Small intestine (tissue), 16 donors: ENCODE measurements around the gene SIDT2. TPM values are rescaled to one million over a fixed set of nuclear protein-coding genes. Genes with fewer than 3 reads are reported as not detected.
"Not testable (repeated sequence)": the region's sequence is repeated elsewhere in the genome, so short reads cannot be mapped to it uniquely, and the experiment has no call there.

Experiments used
- DNase-seq, 2 donors: peaks; one replicate each; pipeline versions ENCODE4 v3.0.0 to v3.0.0-alpha.2; 2013
- FAIRE-seq: peaks from 2 replicates; lab custom pipeline; 2012; peaks lifted over from hg19 to GRCh38; lab: Jason Lieb, UNC
- H3K27ac ChIP-seq, 3 donors: one replicate each; pipeline ENCODE4 v1.5.1; 2013; ENCODE audit warnings: low read length in 2 of 3, mild to moderate bottlenecking in 2 of 3, control low read depth in 1 of 3, inconsistent platforms in 1 of 3, low read depth in 1 of 3, moderate library complexity in 1 of 3
- H3K27me3 ChIP-seq, 3 donors: one replicate each; pipeline ENCODE4 v1.6.1; 2013; ENCODE audit warnings: low read length in 3 of 3, inconsistent platforms in 1 of 3; ENCODE audit not compliant: control insufficient read depth in 3 of 3, insufficient read depth in 3 of 3
- H3K36me3 ChIP-seq, 3 donors: one replicate each; pipeline ENCODE4 v1.6.1; 2013; ENCODE audit warnings: low read length in 3 of 3, inconsistent platforms in 1 of 3, low read depth in 1 of 3, mild to moderate bottlenecking in 1 of 3, moderate library complexity in 1 of 3; ENCODE audit not compliant: control insufficient read depth in 3 of 3, insufficient read depth in 2 of 3
- H3K4me1 ChIP-seq, 3 donors: one replicate each; pipeline ENCODE4 v1.6.1; 2013; ENCODE audit warnings: low read length in 2 of 3, inconsistent platforms in 1 of 3, low read depth in 1 of 3, mild to moderate bottlenecking in 1 of 3, moderate library complexity in 1 of 3; ENCODE audit not compliant: control insufficient read depth in 3 of 3, insufficient read depth in 2 of 3
- H3K4me3 ChIP-seq, 3 donors: one replicate each; pipeline ENCODE4 v1.5.1; 2013; ENCODE audit warnings: low read length in 3 of 3, control low read depth in 1 of 3, inconsistent platforms in 1 of 3, low read depth in 1 of 3, mild to moderate bottlenecking in 1 of 3, moderate library complexity in 1 of 3
- H3K9me3 ChIP-seq, 2 donors: one replicate each; pipeline ENCODE4 v1.6.1; 2013; ENCODE audit warnings: low read depth in 1 of 2, low read length in 1 of 2; ENCODE audit not compliant: control insufficient read depth in 2 of 2, insufficient read depth in 1 of 2
- WGBS, 3 donors: extraction: QIAGEN DNeasy Blood & Tissue Kit; methylation state at CpG; one replicate each; pipeline ENCODE4 v1.1.7; 2013; 5-methylcytosine and 5-hydroxymethylcytosine counted together
- long read RNA-seq, 10 donors: transcript quantifications; one replicate each; lab custom pipeline, GENCODE V29; 2026
- polyA plus RNA-seq, 4 donors: library from polyadenylated mRNA; stranded (reverse) in 3 of 4; unstranded in 1 of 4; fragments of 200-250 nt in 3 of 4; fragments of 120-200 nt in 1 of 4; gene quantifications; one replicate each; pipeline versions ENCODE4 v1.2.1 to v1.2.3, GENCODE V29; 2013
- donor health status: healthy with polysubstance abuse.
- donor health status: control.
- donor health status: control.
- donor health status: Bipolar disorder and iron deficiency.
- donor health status: healthy.

SIDT2 gene
- 10 to 100 TPM; 27.6 to 96.6 (median 55.8) TPM for polyA plus RNA-seq
- long read RNA-seq, donor 1, full-length matches to known transcripts, result 6 of 32 reads
- long read RNA-seq, donor 1, partial matches to known transcripts, result 26 of 32 reads
- long read RNA-seq, donor 1, other reads (novel, unspliced or antisense), result 0 of 32 reads
- long read RNA-seq, donor 2, full-length matches to known transcripts, result 4 of 4 reads
- long read RNA-seq, donor 2, partial matches to known transcripts, result 0 of 4 reads
- long read RNA-seq, donor 2, other reads (novel, unspliced or antisense), result 0 of 4 reads
- long read RNA-seq, donor 3, partial matches to known transcripts, result 18 of 18 reads
- long read RNA-seq, donor 3, other reads (novel, unspliced or antisense), result 0 of 18 reads
- long read RNA-seq, donor 4, result 0 reads
- long read RNA-seq, donor 5, result 0 reads
- long read RNA-seq, donor 6, full-length matches to known transcripts, result 1 of 1 reads
- long read RNA-seq, donor 6, partial matches to known transcripts, result 0 of 1 reads
- long read RNA-seq, donor 6, other reads (novel, unspliced or antisense), result 0 of 1 reads
- long read RNA-seq, donor 7, result 0 reads
- long read RNA-seq, donor 8, result 0 reads
- long read RNA-seq, donor 9, result 0 reads
- long read RNA-seq, donor 10, partial matches to known transcripts, result 118 of 118 reads
- long read RNA-seq, donor 10, other reads (novel, unspliced or antisense), result 0 of 118 reads

DNA sequence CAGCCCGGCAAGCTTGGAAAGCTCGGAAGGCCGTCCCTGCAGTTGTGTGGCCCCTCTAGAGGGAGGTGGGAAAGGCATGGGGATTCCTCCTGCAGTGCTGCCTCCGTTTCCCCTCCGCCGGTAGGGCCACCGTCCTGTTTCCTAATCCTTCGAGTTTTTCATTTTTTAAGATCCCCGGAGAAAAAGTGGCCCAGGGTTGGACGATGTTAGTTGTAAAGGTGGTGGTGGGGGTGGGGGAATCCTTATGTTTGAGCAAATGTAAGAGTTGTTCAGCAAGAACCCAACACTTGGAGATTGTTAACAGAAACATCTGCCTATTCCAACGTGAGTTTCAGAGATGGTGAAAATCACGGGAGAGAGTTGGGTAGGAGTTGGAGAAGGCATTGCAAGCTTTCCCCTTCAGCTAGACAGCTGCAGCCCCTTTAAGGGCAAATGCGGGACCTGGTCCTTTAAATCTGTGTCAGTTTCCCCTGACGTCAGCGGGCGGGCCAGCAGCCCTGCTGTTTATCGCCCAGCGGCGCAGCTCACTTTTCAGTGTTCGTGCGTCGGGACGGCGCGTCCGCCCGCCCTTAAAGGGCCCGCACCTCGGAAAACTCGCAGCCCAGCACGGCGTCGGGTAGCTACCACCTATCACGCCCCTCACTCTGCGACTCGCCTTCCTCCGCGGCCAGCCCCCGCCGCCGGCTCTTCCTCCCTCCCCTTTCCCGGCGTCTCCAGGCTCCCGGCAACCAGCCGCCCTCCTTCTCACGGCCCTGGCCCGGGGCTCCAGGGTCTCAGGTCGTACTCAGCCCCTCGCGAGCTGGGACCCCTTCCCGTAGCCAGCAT lies at the start of gene SIDT2:
Gene SIDT2 (plus strand): TSS at position 534 of the 825 bp plus-strand sequence. CDS start 521 bp downstream, outside the sequence.
- Histone ChIP-seq H3K4me1 (peaks cover 2 to 33% (median 10%) of the 10 kb centered on the region in 3 donors), H3K27ac (peak within 1 kb of the TSS; percentile 90 to 98 (median 96)), H3K9me3 (no peaks in the 10 kb centered on the region), H3K4me3 (peak within 1 kb of the TSS; percentile 90 to 96 (median 96)), H3K27me3 (no peaks in the 10 kb centered on the region), H3K36me3 (peaks cover 3 to 23% (median 5%) of the 10 kb centered on the region in 3 donors)
- FAIRE-seq, result no peak
- WGBS, 3 donors, result 1% methylated on average over 43 to 51 of the region's 51 CpGs
- DNase-seq, result peak; percentile 95 to 96

DNA sequence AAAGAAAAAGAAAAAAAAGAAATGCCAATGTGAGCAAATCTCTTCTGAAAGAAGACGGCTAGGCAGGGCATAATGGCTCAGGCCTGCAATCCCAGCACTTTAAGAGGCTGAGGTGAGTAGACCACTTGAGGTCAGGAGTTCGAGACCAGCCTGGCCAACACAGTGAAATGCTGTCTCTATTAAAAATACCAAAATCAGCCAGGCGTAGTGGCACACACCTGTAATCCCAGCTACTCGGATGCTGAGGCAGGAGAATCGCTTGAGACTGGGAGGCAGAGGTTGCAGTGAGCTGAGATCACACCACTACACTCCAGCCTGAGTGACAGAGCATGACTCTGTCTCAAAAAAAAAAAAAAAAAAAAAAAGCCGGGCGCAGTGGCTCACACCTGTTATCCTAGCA lies 48.1 kb upstream of the SIDT2 start:
- H3K4me1 ChIP-seq, DNase-seq, H3K4me3 ChIP-seq, H3K36me3 ChIP-seq, H3K27ac ChIP-seq, H3K27me3 ChIP-seq, FAIRE-seq, H3K9me3 ChIP-seq: not testable (repeated sequence)
- 90 to 94% (median 93%) methylated on average over 5 to 7 of the region's 7 CpGs for WGBS, 3 donors

DNA sequence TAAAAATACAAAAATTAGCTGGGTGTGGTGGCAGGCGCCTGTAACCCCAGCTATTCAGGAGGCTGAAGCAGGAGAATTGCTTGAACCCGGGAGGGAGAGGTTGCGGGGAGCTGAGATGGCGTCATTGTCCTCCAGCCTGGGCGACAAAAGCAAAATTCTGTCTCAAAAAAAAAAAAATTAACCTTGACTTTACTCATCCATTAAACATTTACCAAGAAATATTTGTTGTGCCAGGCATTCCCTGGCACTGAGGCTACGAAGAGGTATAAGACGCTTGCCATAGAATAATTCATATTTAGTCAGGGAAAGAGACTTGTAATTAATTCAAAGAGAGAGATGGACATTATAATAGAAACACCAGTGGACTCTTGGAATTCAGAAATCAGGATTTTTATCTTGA lies 47.7 kb upstream of the SIDT2 start:
- no peak overlapping the region for H3K27ac ChIP-seq
- H3K27me3 ChIP-seq, result no peaks in the 10 kb centered on the region
- 87 to 91% (median 89%) methylated on average over 7 of the region's 7 CpGs for WGBS, 3 donors
- no peaks in the 10 kb centered on the region for H3K36me3 ChIP-seq
- H3K4me3 ChIP-seq, result no peak overlapping the region
- DNase-seq (no peak), FAIRE-seq (no peak)
- no peaks in the 10 kb centered on the region for H3K9me3 ChIP-seq
- no peaks in the 10 kb centered on the region for H3K4me1 ChIP-seq

DNA sequence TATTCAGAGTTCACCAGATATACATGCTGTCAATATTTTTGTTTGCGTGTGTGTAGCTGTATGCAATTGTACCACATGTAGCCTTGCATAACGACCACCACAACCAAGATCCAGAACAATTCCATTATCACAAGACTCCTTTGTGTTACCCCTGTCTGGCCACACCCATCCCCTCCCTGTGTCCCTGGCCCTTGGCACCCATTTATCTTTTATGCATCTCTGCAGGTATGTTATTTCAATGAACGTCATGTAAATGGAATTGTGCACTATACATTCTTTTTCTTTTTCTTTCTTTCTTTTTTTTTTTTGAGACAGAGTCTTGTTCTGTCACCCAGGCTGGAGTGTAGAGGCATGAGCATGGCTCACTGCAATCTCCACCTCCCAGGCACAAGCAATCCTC lies 44.1 kb upstream of the SIDT2 start:
- FAIRE-seq, result no peak
- H3K4me3 ChIP-seq, result no peak overlapping the region
- no peaks in the 10 kb centered on the region for H3K27me3 ChIP-seq
- no peaks in the 10 kb centered on the region for H3K4me1 ChIP-seq
- H3K36me3 ChIP-seq, result no peaks in the 10 kb centered on the region
- 48 to 63% (median 59%) methylated on average over 2 to 3 of the region's 3 CpGs for WGBS, 3 donors
- no peak overlapping the region for H3K27ac ChIP-seq
- DNase-seq, result no peak
- no peaks in the 10 kb centered on the region for H3K9me3 ChIP-seq

DNA sequence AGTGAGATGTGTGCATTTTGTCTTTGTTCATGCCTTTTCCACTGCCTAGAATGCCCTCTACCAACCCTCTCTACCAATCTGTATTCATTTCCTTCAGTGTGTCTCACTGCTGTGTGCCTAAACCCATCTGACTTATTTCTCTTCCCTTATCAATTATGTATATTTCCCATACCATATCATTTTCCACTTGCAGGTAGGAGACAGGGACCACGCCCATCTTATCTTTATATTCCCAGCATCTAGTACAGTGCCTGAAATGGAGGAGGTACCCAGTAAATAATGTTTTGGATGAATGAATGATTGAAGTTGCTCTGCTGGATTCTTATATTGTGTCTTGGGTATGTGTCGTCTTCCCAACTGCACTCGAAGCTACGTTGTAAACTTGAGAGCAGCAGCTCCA lies 43.6 kb upstream of the SIDT2 start:
- DNase-seq, H3K36me3 ChIP-seq, H3K4me1 ChIP-seq, H3K9me3 ChIP-seq, H3K4me3 ChIP-seq, H3K27ac ChIP-seq, H3K27me3 ChIP-seq, FAIRE-seq: not testable (repeated sequence)
- 59 to 77% (median 75%) methylated on average over 1 of the region's 4 CpGs for WGBS, 3 donors

DNA sequence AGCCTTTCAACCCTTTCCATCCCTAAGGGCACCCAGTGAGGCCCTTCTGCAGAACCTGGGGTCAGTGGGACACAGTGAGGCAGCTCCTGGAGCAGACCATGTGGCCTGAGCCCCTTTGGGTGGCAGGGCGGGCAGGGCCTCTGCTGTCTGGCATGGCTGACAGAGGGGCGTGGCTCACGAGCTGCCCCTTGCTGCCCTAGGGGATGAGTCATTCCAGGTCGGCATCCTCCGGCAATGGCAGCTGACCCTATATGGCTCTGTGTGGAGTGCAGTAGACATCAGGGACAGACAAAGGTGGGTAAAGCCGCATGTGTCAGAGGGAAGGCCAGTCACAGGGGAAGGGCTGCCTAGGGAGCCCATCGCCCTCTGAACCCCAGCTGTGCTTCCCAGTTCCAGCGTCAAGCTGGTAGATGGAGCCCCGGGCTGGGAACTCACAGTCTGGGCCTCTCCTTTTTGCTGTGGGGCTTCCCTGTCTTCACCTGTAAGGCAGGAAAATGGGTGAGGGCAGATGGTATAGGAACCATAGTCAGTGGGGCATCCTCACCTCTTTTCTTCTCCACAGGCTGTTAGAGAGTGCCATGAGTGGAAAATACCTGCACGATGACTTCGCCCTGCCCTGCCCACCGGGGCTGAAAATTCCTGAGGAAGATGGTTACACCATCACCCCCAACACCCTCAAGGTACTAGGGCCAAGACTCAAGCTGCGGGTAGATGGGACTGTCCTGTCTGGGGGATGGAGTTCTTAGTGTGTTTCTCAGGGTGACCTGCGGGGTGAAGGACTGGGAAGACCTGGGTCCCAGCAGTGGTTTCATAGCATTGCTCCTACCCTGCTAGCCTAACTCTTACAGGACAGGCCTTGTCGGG lies 41.1 kb upstream of the SIDT2 start:
- not testable (repeated sequence) for FAIRE-seq, H3K27ac ChIP-seq, DNase-seq, H3K36me3 ChIP-seq, H3K4me1 ChIP-seq, H3K4me3 ChIP-seq, H3K27me3 ChIP-seq, H3K9me3 ChIP-seq
- 84% methylated on average over 2 of the region's 15 CpGs; no CpG with 5 or more reads in 2 of the 3 donors for WGBS, 3 donors

DNA sequence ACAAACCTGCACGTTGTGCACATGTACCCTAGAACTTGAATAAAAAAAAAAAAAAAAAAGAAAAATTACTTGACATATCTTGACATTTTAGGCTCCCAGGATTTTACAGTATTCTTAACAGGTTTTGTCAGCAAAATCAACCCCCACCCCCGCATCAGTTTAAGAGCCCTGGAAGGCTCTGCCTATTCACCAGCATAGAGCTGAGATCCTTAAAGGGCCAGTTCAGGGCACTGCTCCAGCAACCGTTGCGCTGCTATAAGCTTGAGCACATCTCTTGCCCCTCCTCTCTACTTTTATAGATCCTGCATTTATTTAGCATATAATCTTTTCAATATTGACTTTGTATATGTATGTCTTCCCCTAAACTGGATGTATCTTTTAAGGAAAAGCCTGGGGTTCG lies 35.2 kb upstream of the SIDT2 start:
- Histone ChIP-seq H3K4me3 (peak overlapping the region; percentile 59 to 93 (median 76)), H3K36me3 (peaks cover 0 to 18% (median 2%) of the 10 kb centered on the region in 3 donors), H3K27ac (peak overlapping the region in 2 of 3 donors; percentile 70 to 91), H3K4me1 (peaks cover 0 to 6% (median 0%) of the 10 kb centered on the region in 3 donors), H3K27me3 (no peaks in the 10 kb centered on the region), H3K9me3 (no peaks in the 10 kb centered on the region)
- WGBS, 3 donors, result 6 to 13% (median 10%) methylated on average over 5 of the region's 5 CpGs
- DNase-seq (peak; percentile 49 to 61), FAIRE-seq (no peak)
